Liver (tissue), 9 donors: ENCODE results near the gene YKT6. TPM values are rescaled to one million over a fixed set of nuclear protein-coding genes. Genes with fewer than 3 reads are reported as not detected.

ENCODE experiments used
- DNase-seq: peaks from one replicate; pipeline ENCODE4 v3.0.0-alpha.2; 2017; ENCODE audit warnings: low spot score
- H3K27ac ChIP-seq, 2 donors: one replicate each; pipeline ENCODE4 v1.7.0; 2013; ENCODE audit warnings: inconsistent platforms in 2 of 2, low read length in 2 of 2, control low read depth in 1 of 2, low read depth in 1 of 2, mild to moderate bottlenecking in 1 of 2
- H3K27me3 ChIP-seq, 4 donors: one replicate each; pipeline versions ENCODE4 v1.6.1 to v1.7.0; 2013; ENCODE audit warnings: low read length in 3 of 4, inconsistent platforms in 1 of 4, mild to moderate bottlenecking in 1 of 4, moderate library complexity in 1 of 4; ENCODE audit not compliant: control insufficient read depth in 4 of 4, insufficient read depth in 4 of 4
- H3K36me3 ChIP-seq, 4 donors: one replicate each; pipeline versions ENCODE4 v1.6.1 to v1.7.0; 2013; ENCODE audit warnings: low read length in 3 of 4, mild to moderate bottlenecking in 3 of 4, low read depth in 1 of 4, moderate library complexity in 1 of 4; ENCODE audit not compliant: control insufficient read depth in 4 of 4, insufficient read depth in 3 of 4
- H3K4me1 ChIP-seq, 4 donors: one replicate each; pipeline versions ENCODE4 v1.6.1 to v1.7.0; 2013; ENCODE audit warnings: low read length in 3 of 4, mild to moderate bottlenecking in 3 of 4, moderate library complexity in 1 of 4; ENCODE audit not compliant: control insufficient read depth in 4 of 4, insufficient read depth in 4 of 4
- H3K4me3 ChIP-seq, 3 donors: one replicate each; pipeline versions ENCODE4 v1.6.1 to v1.7.0; 2013; ENCODE audit warnings: low read length in 3 of 3, control low read depth in 1 of 3, low read depth in 1 of 3, mild to moderate bottlenecking in 1 of 3
- H3K9ac ChIP-seq, 2 donors: one replicate each; pipeline ENCODE4 v1.7.0; 2013; ENCODE audit warnings: low read length in 2 of 2, mild to moderate bottlenecking in 2 of 2, moderate library complexity in 2 of 2, control low read depth in 1 of 2, low read depth in 1 of 2
- H3K9me3 ChIP-seq, 4 donors: one replicate each; pipeline versions ENCODE4 v1.6.1 to v1.7.0; 2013; ENCODE audit warnings: low read length in 3 of 4; ENCODE audit not compliant: control insufficient read depth in 4 of 4
- EGR1 ChIP-seq, 2 donors: IDR thresholded peaks; 2 replicates each; pipeline ENCODE4 v1.6.1; 2016 to 2018; ENCODE audit warnings: antibody characterized with exemption in 2 of 2, low read depth in 2 of 2
- FOXA1 ChIP-seq: IDR thresholded peaks from 2 replicates; pipeline ENCODE4 v1.6.1; 2016; ENCODE audit warnings: antibody characterized with exemption
- FOXA2 ChIP-seq: IDR thresholded peaks from 2 replicates; pipeline ENCODE4 v1.6.1; 2016; ENCODE audit warnings: antibody characterized with exemption
- GABPA ChIP-seq, 2 donors: IDR thresholded peaks in 1 of 2; conservative IDR thresholded peaks in 1 of 2; 2 replicates each; pipeline ENCODE4 v1.6.1; 2016; ENCODE audit warnings: antibody characterized with exemption in 2 of 2, mild to moderate bottlenecking in 1 of 2, moderate library complexity in 1 of 2
- HNF4A ChIP-seq, 2 donors: conservative IDR thresholded peaks; 2 replicates each; pipeline ENCODE4 v1.6.1; 2016; ENCODE audit warnings: antibody characterized with exemption in 2 of 2, mild to moderate bottlenecking in 2 of 2
- HNF4G ChIP-seq: IDR thresholded peaks from 2 replicates; pipeline ENCODE4 v1.6.1; 2016; ENCODE audit warnings: antibody characterized with exemption
- JUND ChIP-seq, 2 donors: IDR thresholded peaks; 2 replicates each; pipeline ENCODE4 v1.6.1; 2016; ENCODE audit warnings: antibody characterized with exemption in 2 of 2
- NR2F2 ChIP-seq: IDR thresholded peaks from 2 replicates; pipeline ENCODE4 v1.6.1; 2016; ENCODE audit warnings: antibody characterized with exemption
- RAD21 ChIP-seq, 2 donors: IDR thresholded peaks; 2 replicates each; pipeline ENCODE4 v1.6.1; 2016; ENCODE audit warnings: antibody characterized with exemption in 2 of 2, mild to moderate bottlenecking in 2 of 2
- RXRA ChIP-seq, 2 donors: IDR thresholded peaks; 2 replicates each; pipeline ENCODE4 v1.6.1; 2017 to 2018; ENCODE audit warnings: antibody characterized with exemption in 2 of 2, mild to moderate bottlenecking in 1 of 2
- SP1 ChIP-seq: IDR thresholded peaks from 2 replicates; pipeline ENCODE4 v1.6.1; 2018; ENCODE audit warnings: antibody characterized with exemption, mild to moderate bottlenecking
- TAF1 ChIP-seq: conservative IDR thresholded peaks from 2 replicates; pipeline ENCODE4 v1.6.1; 2016; ENCODE audit warnings: antibody characterized with exemption, mild to moderate bottlenecking
- YY1 ChIP-seq: IDR thresholded peaks from 2 replicates; pipeline ENCODE4 v1.6.1; 2016; ENCODE audit warnings: antibody characterized with exemption, mild to moderate bottlenecking
- WGBS: extraction: QIAGEN DNeasy Blood & Tissue Kit; methylation state at CpG from one replicate; pipeline ENCODE4 v1.1.7; 2013; 5-methylcytosine and 5-hydroxymethylcytosine counted together
- polyA plus RNA-seq, 2 donors: library from polyadenylated mRNA; stranded (reverse) in 1 of 2; unstranded in 1 of 2; fragments of 200-250 nt in 1 of 2; fragments of >200 nt in 1 of 2; fragmentation: Nextera tagmentation in 1 of 2; extraction: Ambion mirVana in 1 of 2; gene quantifications; one replicate each; pipeline versions ENCODE4 v1.2.1 to v1.2.3, GENCODE V29; 2013 to 2015
- total RNA-seq, 2 donors: library from RNA; depleted of rRNA; stranded (reverse); fragments of >200 nt; gene quantifications; one replicate each; pipeline ENCODE4 v1.2.3, GENCODE V29; 2014
- TF ChIP-seq, protein P1 (sequence below): IDR thresholded peaks from 2 replicates; pipeline ENCODE4 v1.6.1; 2016; ENCODE audit warnings: antibody characterized with exemption
- TF ChIP-seq, protein P2 (sequence below): IDR thresholded peaks from 2 replicates; pipeline ENCODE4 v1.6.1; 2016; ENCODE audit warnings: antibody characterized with exemption, mild to moderate bottlenecking
- TF ChIP-seq, protein P3 (sequence below): fragments of 150-350 bp; IDR thresholded peaks from 2 replicates; pipeline ENCODE4 v1.5.1; 2017; ENCODE audit warnings: improper control_type of control experiment, low read depth, low read length; ENCODE audit not compliant: missing input control
- TF ChIP-seq, protein P4 (sequence below): IDR thresholded peaks from 2 replicates; pipeline ENCODE4 v1.6.1; 2016; ENCODE audit warnings: antibody characterized with exemption
- TF ChIP-seq, protein P5 (sequence below): IDR thresholded peaks from 2 replicates; pipeline ENCODE4 v1.6.1; 2016; ENCODE audit warnings: antibody characterized with exemption
- donor health status: healthy.
- donor health status: healthy.
- donor health status: healthy.
- donor health status: healthy.
- donor health status: healthy.

Gene YKT6
- total and polyA plus RNA-seq, 4 donors: 8.1 to 22.0 (median 21.0) TPM

DNA sequence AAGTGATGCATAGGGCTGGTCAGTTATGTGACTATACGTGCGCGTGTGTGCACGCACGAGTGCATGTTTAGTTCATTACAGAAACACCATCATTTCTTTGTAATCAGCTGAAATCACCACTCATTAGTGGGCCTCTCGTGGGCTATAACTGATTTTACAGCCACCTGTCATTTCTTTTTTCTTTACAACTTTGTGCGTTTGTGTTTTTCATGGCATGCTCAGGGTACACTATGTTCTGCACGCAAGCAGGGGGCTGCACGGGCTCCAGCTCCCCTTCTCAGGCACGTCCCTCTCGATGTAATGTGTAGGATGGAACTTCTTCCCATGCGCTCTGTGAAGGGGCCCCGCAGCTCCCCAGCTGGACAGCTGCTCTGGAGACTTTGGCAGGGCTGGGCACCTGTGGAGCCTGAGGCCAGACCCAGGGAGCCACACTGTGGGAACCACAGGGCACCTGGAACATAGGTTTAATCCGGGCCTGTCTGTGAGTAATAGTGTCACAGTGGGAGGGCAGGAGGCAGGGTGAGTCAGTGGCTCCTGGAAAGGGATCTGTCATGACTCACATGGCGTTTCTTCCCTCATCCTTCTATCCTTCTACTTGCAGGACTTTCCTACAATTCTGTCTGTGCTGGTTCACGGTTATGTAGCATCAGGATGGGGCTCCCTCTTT lies 16.4 kb upstream of the YKT6 start:
- no peak for TF ChIP-seq SP1
- TF ChIP-seq, protein P1, sequence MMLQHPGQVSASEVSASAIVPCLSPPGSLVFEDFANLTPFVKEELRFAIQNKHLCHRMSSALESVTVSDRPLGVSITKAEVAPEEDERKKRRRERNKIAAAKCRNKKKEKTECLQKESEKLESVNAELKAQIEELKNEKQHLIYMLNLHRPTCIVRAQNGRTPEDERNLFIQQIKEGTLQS: no peak
- TF ChIP-seq, protein P2, sequence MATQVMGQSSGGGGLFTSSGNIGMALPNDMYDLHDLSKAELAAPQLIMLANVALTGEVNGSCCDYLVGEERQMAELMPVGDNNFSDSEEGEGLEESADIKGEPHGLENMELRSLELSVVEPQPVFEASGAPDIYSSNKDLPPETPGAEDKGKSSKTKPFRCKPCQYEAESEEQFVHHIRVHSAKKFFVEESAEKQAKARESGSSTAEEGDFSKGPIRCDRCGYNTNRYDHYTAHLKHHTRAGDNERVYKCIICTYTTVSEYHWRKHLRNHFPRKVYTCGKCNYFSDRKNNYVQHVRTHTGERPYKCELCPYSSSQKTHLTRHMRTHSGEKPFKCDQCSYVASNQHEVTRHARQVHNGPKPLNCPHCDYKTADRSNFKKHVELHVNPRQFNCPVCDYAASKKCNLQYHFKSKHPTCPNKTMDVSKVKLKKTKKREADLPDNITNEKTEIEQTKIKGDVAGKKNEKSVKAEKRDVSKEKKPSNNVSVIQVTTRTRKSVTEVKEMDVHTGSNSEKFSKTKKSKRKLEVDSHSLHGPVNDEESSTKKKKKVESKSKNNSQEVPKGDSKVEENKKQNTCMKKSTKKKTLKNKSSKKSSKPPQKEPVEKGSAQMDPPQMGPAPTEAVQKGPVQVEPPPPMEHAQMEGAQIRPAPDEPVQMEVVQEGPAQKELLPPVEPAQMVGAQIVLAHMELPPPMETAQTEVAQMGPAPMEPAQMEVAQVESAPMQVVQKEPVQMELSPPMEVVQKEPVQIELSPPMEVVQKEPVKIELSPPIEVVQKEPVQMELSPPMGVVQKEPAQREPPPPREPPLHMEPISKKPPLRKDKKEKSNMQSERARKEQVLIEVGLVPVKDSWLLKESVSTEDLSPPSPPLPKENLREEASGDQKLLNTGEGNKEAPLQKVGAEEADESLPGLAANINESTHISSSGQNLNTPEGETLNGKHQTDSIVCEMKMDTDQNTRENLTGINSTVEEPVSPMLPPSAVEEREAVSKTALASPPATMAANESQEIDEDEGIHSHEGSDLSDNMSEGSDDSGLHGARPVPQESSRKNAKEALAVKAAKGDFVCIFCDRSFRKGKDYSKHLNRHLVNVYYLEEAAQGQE: no peak
- TF ChIP-seq HNF4A (conservative IDR thresholded peaks at IDR 0.05): no peak
- no peak for TF ChIP-seq TAF1
- TF ChIP-seq, protein P3, sequence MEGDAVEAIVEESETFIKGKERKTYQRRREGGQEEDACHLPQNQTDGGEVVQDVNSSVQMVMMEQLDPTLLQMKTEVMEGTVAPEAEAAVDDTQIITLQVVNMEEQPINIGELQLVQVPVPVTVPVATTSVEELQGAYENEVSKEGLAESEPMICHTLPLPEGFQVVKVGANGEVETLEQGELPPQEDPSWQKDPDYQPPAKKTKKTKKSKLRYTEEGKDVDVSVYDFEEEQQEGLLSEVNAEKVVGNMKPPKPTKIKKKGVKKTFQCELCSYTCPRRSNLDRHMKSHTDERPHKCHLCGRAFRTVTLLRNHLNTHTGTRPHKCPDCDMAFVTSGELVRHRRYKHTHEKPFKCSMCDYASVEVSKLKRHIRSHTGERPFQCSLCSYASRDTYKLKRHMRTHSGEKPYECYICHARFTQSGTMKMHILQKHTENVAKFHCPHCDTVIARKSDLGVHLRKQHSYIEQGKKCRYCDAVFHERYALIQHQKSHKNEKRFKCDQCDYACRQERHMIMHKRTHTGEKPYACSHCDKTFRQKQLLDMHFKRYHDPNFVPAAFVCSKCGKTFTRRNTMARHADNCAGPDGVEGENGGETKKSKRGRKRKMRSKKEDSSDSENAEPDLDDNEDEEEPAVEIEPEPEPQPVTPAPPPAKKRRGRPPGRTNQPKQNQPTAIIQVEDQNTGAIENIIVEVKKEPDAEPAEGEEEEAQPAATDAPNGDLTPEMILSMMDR: no peak
- TF ChIP-seq FOXA1: no peak
- no peak for TF ChIP-seq YY1
- no peak for TF ChIP-seq NR2F2
- TF ChIP-seq JUND (IDR thresholded peaks at IDR 0.05): no peak
- TF ChIP-seq EGR1 (IDR thresholded peaks at IDR 0.05; ENCODE audit: low read depth in 2 of 2): no peak
- TF ChIP-seq, protein P4, sequence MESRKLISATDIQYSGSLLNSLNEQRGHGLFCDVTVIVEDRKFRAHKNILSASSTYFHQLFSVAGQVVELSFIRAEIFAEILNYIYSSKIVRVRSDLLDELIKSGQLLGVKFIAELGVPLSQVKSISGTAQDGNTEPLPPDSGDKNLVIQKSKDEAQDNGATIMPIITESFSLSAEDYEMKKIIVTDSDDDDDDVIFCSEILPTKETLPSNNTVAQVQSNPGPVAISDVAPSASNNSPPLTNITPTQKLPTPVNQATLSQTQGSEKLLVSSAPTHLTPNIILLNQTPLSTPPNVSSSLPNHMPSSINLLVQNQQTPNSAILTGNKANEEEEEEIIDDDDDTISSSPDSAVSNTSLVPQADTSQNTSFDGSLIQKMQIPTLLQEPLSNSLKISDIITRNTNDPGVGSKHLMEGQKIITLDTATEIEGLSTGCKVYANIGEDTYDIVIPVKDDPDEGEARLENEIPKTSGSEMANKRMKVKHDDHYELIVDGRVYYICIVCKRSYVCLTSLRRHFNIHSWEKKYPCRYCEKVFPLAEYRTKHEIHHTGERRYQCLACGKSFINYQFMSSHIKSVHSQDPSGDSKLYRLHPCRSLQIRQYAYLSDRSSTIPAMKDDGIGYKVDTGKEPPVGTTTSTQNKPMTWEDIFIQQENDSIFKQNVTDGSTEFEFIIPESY: no peak
- no peak for TF ChIP-seq RXRA (IDR thresholded peaks at IDR 0.05)
- TF ChIP-seq GABPA (IDR thresholded peaks at IDR 0.05 in 1 of 2, conservative IDR thresholded peaks at IDR 0.05 in 1 of 2): no peak
- TF ChIP-seq, protein P5, sequence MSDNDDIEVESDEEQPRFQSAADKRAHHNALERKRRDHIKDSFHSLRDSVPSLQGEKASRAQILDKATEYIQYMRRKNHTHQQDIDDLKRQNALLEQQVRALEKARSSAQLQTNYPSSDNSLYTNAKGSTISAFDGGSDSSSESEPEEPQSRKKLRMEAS: no peak
- TF ChIP-seq HNF4G: no peak
- no peak for TF ChIP-seq RAD21 (IDR thresholded peaks at IDR 0.05)
- TF ChIP-seq FOXA2: no peak
- Histone ChIP-seq H3K4me3 (no peak overlapping the region), H3K4me1 (peaks cover 0 to 10% (median 4%) of the 10 kb centered on the region in 4 donors), H3K9ac (no peak overlapping the region), H3K9me3 (peaks cover 6 to 16% (median 12%) of the 10 kb centered on the region in 4 donors), H3K36me3 (no peaks in the 10 kb centered on the region), H3K27ac (no peak overlapping the region), H3K27me3 (no peaks in the 10 kb centered on the region)
- 88% methylated on average over 16 of the region's 16 CpGs for WGBS
- no peak for DNase-seq
